Coronary artery (tissue), 2 donors: Measurements from ENCODE around the gene PDIA2.

Source experiments
- DNase-seq: peaks from one replicate; pipeline ENCODE4 v3.0.0-alpha.2; 2017; ENCODE audit warnings: low spot score
- H3K27ac ChIP-seq, 2 donors: fragments of 200-600 bp; sonication (generic); one replicate each; pipeline ENCODE4 v1.5.1; 2016 to 2019
- H3K4me3 ChIP-seq: fragments of 200-600 bp; sonication (generic); 2 replicates; pipeline ENCODE4 v1.5.1; 2016; ENCODE audit warnings: mild to moderate bottlenecking, moderate library complexity
- TF ChIP-seq, protein P1 (sequence below): fragments of 200-600 bp; sonication (generic); IDR thresholded peaks from one replicate; pipeline ENCODE4 v1.5.1; 2019; ENCODE audit warnings: antibody characterized with exemption

The PDIA2 gene

DNA sequence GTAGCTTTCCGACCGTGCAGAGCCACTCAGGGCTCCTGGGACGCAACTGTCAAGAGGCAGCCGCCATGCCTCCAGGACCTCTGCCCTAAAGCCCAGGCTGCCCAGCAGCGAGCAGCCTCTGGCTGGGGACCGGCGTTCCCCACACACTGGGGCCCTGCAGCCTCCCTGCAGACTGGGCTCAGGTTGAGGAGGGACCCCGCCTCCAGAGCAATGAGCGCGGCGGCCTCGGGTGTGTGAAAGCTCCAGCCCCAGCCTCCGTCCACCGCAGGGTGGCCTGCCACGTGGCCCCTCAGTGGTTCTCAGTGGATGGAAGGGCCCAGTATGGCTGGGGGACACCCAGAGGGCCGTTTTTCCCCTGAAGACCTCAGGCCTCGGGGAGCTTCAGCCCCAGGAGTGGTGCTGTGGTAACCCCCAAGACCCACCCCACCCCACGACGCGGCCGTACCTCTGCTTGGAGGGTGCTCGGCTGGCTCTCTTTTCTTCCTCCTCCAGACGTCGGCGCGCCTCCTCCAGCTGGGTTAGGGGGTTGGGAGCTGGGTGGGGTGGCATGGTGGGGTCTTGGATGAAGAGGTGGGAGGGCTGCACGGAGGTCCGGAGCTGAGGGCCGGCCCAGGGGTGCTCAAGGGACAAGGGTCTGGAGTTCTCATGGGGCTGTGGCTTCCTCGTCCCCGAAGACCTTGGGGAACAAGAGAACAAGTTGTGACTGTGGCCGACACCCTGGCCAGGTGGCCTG lies 10.2 kb downstream of the PDIA2 start:
- no peak overlapping the region for H3K27ac ChIP-seq
- TF ChIP-seq, protein P1, sequence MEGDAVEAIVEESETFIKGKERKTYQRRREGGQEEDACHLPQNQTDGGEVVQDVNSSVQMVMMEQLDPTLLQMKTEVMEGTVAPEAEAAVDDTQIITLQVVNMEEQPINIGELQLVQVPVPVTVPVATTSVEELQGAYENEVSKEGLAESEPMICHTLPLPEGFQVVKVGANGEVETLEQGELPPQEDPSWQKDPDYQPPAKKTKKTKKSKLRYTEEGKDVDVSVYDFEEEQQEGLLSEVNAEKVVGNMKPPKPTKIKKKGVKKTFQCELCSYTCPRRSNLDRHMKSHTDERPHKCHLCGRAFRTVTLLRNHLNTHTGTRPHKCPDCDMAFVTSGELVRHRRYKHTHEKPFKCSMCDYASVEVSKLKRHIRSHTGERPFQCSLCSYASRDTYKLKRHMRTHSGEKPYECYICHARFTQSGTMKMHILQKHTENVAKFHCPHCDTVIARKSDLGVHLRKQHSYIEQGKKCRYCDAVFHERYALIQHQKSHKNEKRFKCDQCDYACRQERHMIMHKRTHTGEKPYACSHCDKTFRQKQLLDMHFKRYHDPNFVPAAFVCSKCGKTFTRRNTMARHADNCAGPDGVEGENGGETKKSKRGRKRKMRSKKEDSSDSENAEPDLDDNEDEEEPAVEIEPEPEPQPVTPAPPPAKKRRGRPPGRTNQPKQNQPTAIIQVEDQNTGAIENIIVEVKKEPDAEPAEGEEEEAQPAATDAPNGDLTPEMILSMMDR = no peak
- no peak for DNase-seq
- H3K4me3 ChIP-seq = no peak overlapping the region

DNA sequence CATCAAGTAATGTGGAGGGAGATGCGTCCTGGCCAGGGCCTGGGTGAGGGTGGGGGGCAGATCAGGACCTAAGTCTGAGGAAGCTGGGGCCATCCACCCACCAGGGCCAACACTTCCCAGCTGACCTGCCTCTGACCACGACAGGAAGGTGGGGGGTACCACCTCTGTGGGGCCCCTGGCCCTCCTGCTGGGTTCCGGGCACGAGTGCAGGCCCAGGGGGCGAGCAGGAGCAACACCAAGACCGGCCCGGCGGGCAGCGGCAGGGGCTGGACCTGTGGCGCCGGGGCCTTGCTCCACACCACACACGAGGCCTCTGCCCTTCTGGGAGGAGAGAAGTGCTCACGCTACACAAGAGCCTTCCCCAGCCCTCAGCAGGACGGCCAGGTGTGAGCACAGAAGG lies 13.3 kb downstream of the PDIA2 start:
- no peak overlapping the region for H3K4me3 ChIP-seq
- no peak overlapping the region for H3K27ac ChIP-seq
- TF ChIP-seq, protein P1 = no peak
- DNase-seq = no peak

DNA sequence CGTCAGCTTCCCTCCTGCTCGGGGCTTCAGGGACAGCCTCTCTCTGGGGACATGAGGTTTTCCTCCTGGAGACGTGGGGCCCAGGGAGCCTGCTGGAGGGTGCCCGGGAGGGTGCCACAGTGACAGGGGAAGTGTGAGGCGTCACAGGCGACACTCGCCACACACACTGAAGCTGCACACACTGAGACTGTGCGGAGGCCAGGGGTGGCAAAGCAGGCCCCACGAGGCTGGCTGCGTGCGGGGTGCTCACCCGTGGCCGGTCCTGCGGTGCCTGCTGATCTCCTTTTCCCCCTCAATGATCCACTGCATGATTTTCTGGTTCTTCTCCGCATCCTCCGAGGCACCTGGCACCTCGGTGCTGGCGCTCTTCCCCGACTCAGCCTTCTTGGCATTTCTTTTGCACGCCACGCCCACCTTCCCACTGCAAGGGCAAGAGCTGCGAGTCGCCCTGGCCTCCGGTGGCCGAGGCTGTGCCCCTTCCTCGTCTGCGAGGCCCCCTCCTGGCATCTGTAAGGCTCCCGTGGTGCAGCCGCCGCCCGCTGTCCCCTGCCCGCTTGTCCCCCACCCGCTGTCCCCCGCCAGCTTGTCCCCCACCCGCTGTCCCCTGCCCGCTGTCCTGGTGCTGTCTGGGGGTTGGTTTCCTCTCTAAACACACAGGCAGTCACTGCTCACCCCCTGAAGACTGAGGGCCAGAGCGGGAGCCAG lies 14.0 kb downstream of the PDIA2 start:
- H3K4me3 ChIP-seq = no peak overlapping the region
- DNase-seq = no peak
- H3K27ac ChIP-seq = no peak overlapping the region
- TF ChIP-seq, protein P1 = no peak

DNA sequence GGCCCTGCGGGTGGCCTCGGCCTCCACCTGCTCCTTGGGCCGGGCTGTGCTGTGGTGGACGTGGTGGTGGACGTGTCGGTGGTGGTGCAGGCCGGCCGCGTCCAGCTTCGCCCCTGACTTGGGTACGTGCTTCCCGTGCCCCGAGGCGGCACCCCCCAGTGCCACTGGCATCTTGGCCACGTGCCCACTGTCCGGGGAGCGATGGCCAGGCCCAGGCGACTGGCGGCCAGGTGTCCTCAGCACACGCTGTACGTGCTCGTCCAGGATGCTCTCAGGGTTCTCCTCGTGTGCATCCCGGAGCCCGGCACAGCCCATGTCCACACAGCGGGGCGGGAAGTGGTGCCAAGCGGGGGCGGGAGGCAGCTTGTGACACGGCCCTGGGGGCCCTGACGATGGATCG lies 14.9 kb downstream of the PDIA2 start:
- Histone ChIP-seq H3K27ac (no peak overlapping the region), H3K4me3 (no peak overlapping the region)
- no peak for DNase-seq
- TF ChIP-seq, protein P1 = no peak

DNA sequence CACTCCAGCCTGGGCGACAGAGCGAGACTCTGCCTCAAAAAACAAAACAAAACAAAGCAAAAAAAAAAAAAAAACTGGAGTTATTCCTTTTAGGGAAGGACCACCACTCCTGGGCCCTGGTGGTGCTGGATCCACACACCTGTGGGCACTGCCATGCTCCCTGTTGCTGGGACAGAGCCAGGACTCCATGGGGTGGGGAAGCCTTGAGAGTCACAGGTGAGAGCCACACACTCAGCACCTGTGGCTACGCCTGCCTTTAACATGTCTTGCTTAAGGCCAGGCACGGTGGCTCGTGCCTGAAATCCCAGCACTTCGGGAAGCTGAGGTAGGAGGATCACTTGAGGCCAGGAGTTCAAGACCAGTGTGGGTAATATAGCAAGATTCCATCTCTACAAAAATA lies 18.3 kb downstream of the PDIA2 start:
- Histone ChIP-seq H3K4me3 (no peak overlapping the region), H3K27ac (no peak overlapping the region)
- TF ChIP-seq, protein P1 = no peak
- no peak for DNase-seq

DNA sequence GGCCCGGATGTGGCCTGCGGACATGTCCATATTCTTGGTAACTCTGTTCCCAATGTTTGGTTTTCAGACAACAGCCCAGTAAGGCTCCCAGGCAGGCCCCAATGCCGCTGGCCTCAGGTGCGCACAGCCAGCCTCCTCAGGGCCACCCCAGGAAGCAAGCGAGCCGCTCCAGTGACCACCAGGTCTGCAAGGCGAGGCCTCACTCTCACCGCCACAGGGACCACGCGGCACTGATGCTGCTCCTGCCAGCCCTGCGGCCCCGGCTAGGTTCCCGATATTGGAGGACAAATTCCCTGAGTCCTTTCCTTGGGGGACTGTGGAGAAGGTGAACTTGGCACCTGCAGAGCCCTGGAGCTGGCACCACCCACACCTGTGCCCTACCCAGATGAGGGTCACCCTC lies 19.0 kb downstream of the PDIA2 start:
- no peak for DNase-seq
- no peak overlapping the region for H3K27ac ChIP-seq
- TF ChIP-seq, protein P1 = no peak
- H3K4me3 ChIP-seq = no peak overlapping the region
